Kidney capillary endothelial cell (primary cell): ENCODE measurements around the gene ACAN.
"Not testable (repeated sequence)": the region's sequence is repeated elsewhere in the genome, so short reads cannot be mapped to it uniquely, and the experiment has no call there.

Experiments used
- DNase-seq: peaks from one replicate; pipeline ENCODE4 v3.0.0-alpha.2; 2018; ENCODE audit warnings: low spot score

ACAN gene

DNA sequence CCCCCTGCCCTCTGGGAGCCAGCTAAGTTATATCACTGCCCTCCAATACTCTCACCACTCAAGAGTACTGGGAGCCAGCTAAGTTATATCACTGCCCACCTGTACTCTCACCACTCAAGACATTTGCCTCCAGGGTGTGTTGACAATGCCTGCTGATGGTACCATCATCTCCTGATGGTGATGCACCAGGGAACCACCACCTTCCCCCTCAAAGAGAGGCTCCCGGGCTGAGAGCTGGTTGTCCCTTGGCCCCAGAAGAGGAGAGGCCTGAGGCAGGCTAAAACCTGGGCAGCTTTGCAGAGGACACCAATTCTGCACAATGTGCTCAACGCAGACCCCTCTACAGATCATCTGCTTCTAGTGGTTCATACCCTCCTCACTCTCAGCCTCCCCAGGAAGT lies 99.6 kb downstream of the ACAN start:
- no peak for DNase-seq

DNA sequence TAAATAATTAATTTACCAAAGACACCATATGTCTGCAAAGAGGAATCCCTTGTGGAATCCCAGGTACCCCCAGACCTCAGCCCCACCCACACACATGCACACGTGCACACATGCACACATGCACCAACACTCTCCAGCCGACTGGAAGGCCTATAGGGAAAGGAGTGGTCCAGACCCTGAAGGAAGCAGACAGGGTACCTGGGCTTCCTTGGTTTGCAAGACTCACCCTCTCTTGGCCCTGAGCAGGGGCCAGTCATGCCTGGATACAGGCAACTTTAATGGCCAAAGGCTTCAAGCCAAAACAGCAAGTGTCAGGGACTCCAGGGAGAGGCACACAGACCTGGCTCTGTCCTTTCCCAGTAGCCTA lies 101.0 kb downstream of the ACAN start:
- no peak for DNase-seq

DNA sequence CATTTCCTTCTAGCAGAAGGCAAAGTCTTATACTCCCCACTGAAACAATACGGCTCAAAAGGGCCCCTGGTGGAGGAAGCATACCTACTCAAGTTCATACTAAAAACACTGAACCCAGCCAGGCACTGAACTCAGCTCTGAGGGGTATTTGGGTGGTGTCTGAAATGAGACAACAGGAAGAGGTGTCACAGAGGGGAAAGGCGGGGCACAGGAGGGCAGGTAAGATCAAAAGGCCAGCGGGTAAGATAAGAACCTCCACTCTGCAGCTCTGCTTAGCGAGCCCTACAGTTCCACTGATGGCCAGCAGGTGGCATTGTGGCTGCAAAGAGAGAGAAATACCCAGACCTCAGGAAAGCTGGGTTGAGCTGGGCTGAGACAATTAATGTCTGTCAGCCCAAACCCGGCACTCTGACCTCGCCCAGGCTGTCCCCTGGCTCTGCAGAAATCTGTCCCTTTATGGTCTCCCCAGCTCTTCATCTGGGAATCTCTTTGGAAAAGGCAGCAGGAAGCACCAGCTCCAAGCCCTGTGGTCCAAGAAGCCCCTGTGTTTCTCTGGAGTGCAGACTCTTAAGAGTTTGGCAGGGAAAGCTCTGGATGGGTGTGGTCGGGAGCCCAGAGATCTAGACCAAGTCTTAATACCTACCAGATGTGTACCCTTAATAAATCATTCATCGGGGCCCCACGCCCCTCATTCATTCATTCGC lies 101.5 kb downstream of the ACAN start:
- peak; percentile 72 for DNase-seq

GRCh38 chr15:88905576-88905975 lies 102.3 kb downstream of the ACAN start:
- DNase-seq: no peak

GRCh38 chr15:88906130-88906529 lies 102.9 kb downstream of the ACAN start:
- no peak for DNase-seq

DNA sequence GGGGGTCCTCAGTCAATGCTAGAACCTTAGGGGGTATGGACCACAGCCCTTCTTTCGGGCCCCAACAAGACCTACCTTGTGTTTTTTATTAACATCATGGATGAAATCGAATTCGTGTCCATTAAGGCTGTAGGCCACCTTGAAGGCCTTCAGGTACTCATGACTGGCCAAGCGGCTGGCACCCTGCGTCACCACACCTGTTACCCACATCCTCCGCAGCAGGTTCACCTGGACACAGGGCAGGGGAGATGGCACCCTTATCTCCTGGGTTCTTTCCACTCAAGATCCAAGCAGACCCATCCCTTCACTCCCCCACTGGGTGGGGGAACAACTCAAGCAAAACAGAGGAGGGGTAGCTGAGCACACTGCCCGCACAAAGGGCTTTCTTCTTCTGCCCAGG lies 103.3 kb downstream of the ACAN start:
- DNase-seq: no peak

DNA sequence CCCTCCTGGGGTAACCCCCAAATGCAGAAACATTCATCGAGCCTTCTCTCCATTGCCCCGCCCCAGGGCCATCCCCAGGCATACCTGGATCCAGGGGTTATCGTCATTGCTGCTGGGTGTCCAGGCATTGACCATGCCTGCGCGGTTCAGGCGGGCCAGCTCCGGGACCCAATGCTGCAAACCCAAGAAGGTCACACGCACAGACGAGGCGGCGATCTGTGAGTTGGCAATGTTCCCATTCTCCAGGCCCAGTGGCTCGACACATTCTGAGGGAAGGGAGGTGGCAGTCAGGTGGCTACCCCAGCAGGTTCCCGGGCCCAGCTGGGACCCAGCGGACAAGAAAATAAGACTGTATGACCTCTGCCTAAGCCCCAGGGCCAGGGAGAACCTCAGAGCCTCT lies 103.9 kb downstream of the ACAN start:
- no peak for DNase-seq

DNA sequence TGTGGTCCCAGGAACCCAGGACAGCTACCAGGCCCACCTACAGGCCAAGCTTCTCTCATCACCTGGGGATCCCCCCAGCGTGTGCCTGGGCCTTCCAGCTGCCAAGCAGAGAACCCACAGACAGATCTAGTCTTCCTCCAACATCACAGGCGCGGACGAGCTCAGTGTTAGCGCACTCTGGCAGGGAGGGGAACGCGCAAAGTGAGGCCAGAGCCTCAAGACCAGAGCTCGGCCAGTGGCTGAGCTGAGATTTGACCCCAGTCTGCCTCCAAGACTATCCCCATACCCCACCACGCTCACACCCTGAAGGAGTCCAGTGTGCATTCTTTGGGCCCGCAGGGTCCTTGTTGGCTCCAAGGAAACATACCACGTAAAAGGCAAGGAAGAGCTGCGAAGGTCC lies 104.9 kb downstream of the ACAN start:
- no peak for DNase-seq

- DNase-seq: no peak
Measured at GRCh38 chr15:88908697-88909621, 105.7 kb downstream of the ACAN start.

DNA sequence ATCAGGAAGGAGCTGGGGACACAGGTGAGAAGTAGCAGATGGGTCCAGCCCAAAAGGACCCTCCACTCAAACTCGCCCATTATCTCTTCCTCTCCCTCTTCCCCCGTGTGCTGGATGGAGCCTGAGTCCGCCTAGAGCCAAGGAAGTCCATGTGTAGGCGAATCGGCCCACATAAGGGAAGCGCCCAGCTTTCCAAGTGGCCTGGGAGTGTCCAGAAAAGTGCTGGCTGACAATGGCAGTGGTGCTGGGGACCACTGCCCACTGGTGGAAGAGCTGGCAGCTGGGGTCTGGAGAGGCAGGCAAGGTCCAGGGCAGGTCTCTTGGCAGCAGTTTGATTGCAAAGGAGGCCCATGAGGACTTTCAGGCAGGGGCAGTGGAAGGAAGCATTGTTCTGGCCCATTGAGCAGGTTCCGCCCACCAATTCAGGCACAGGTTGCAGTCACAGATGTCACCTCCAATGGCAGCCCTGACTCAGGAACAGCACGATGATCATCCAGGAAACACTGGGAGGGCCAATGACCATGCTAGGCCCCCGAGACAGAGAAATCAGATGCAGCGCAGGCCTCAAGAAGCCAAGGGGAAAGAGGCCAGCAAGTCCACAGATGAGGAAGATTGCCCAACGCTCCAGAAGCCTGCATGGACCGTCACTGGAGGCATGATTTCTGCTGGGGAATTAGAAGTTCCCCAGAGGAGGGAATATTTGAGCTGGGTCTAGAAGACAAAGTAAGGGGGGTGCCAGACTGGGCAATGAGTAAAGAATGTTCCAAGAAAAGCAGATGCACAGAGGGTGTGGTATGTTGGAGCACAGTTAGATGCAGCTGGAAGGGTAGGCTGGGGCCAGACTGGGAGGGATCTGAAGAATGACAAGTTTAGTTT lies 107.0 kb downstream of the ACAN start:
- DNase-seq: no peak

DNA sequence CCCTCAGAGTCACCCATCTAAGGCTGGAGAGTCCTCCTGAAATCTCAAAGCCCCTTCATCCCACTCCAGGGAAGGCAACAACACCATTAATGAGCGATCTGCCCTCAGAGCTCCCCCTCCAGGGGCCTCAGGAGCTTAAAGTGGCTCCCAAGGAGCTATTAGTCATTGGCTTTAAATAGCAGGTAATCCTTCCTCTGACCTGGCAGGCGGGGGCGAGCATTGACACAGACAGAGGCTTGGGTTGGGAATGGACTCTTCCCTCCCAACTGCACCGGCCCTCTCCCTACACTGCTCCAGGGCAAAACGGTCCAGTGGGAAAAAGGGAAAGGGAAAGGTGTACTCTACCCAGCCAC lies 108.5 kb downstream of the ACAN start:
- no peak for DNase-seq

DNA sequence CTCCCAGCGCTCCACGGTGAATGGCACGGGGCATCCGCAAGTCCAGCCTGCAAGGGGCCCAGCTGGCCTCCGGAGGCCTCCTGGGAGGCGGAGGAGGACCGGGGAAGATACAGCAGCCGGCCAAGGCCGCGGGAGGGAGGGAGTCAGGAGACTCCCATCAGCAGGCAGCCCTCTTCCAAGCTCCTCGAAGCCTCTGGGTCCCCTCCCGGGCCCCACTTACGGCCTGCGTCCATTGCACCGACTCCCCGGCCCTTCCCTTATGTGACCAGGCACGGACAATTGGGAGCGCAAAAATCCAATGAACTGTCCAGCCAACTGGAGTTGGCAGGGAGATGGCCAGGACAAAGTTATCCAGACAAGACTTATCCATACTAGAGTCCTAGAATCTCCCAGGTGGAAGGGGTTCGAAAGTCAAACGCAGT lies 109.3 kb downstream of the ACAN start:
- DNase-seq: peak; percentile 20

GRCh38 chr15:88913017-88913849 lies 110.0 kb downstream of the ACAN start, which contains the start of gene MFGE8:
Gene MFGE8 (minus strand): TSS chr15:88913379. CDS start chr15:88913319, 60 bp downstream.
- DNase-seq: peak; percentile 55

GRCh38 chr15:88913850-88914169 lies 110.6 kb downstream of the ACAN start:
- no peak for DNase-seq

- DNase-seq: no peak
Measured at GRCh38 chr15:88915354-88915753, 112.1 kb downstream of the ACAN start.

DNA sequence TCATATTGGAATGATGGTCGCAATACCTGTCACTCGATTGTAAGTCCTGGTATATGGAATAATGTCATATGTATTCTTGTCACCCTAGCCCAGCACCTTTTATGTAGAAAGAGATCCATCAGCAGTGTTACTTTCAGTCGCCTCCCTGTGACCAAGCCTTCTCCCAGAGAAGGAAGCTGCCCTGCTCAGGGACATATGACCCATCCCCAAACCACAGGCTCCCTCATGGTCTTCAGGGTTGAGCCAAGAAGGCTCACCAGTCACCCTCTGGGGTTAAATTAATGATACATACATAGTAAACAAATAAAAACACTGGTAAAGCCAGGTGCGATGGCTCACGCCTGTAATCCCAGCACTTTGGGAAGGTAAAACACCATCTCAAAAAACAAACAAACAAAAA lies 114.5 kb downstream of the ACAN start:
- no peak for DNase-seq

DNA sequence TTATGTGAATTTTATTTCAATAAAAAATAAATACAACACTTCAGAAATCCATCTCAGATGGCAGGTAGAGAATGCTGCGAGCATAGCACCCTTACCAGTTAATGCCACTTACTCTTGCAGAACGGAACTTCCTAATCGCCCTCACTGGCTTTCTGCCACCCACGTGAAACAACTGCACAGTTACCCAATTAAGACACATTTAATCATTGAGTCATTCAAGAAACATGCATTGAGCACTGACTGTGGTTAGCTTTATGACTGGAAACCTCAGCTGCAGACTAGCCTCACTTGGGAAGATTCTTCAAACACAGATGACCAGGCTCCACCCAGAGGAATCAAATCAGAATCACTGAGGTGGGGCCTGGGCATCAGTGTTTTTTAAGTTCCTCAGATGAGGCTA lies 115.5 kb downstream of the ACAN start:
- DNase-seq: no peak

GRCh38 chr15:88920186-88920891 lies 117.1 kb downstream of the ACAN start:
- no peak for DNase-seq

DNA sequence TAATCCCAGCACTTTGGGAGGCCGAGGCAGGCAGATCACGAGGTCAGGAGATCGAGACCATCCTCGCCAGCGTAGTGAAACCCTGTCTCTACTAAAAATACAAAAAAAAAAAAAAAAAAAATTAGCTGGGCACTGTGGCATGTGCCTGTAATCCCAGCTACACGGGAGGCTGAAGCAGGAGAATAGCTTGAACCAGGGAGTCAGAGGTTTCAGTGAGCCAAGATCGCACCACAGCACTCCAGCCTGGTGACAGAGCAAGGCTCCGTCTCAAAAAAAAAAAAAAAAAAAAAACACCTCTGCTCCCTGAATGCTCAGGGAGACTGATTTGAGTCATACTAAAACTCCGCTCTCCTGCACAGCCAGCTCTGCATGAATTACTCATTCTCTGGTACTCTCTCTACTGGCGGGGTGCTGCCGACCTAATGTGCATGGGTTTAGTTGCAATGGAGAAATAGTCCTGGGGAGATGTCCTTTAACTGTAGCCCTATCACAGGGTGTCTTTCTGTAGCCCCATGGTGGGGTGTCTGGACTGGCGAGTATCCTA lies 117.7 kb downstream of the ACAN start:
- DNase-seq: not testable (repeated sequence)
